WTC11 (cell line): ENCODE data around the gene CIDEC. TPM values are rescaled to one million over a fixed set of nuclear protein-coding genes. Genes with fewer than 3 reads are reported as not detected.

Experiments
- CBFB ChIP-seq: sonication (generic); formaldehyde crosslinking; IDR thresholded peaks from 2 replicates; pipeline ENCODE4 v1.8.1; 2022; ENCODE audit warnings: mild to moderate bottlenecking, low read depth, missing genetic modification reagents
- CREB1 ChIP-seq: sonication (generic); formaldehyde crosslinking; IDR thresholded peaks from 2 replicates; pipeline ENCODE4 v1.8.0; 2023; ENCODE audit warnings: mild to moderate bottlenecking, missing genetic modification reagents
- CREM ChIP-seq: sonication (generic); formaldehyde crosslinking; IDR thresholded peaks from 2 replicates; pipeline ENCODE4 v1.8.1; 2022; ENCODE audit warnings: mild to moderate bottlenecking, missing genetic modification reagents, moderate library complexity
- ELF4 ChIP-seq: sonication (generic); formaldehyde crosslinking; IDR thresholded peaks from 2 replicates; pipeline ENCODE4 v1.8.1; 2022; ENCODE audit warnings: low read depth, mild to moderate bottlenecking, moderate library complexity, missing genetic modification reagents
- EMX1 ChIP-seq: fragments of 250-450 bp; sonication (Bioruptor Pico); IDR thresholded peaks from 2 replicates; pipeline ENCODE4 v1.8.0; 2021; ENCODE audit warnings: mild to moderate bottlenecking
- ESRRA ChIP-seq: sonication (generic); formaldehyde crosslinking; IDR thresholded peaks from 2 replicates; pipeline ENCODE4 v1.8.1; 2022; ENCODE audit warnings: mild to moderate bottlenecking, missing genetic modification reagents, borderline replicate concordance
- FOXK1 ChIP-seq: sonication (generic); formaldehyde crosslinking; IDR thresholded peaks from 2 replicates; pipeline ENCODE4 v1.8.0; 2022; ENCODE audit warnings: mild to moderate bottlenecking, moderate library complexity, missing genetic modification reagents
- GRHL2 ChIP-seq: fragments of 250-450 bp; sonication (Bioruptor Pico); IDR thresholded peaks from 2 replicates; pipeline ENCODE4 v1.8.0; 2022; ENCODE audit warnings: mild to moderate bottlenecking, moderate library complexity; ENCODE audit not compliant: insufficient replicate concordance, severe bottlenecking
- HMGA2 ChIP-seq: fragments of 250-450 bp; sonication (Bioruptor Pico); IDR thresholded peaks from 2 replicates; pipeline ENCODE4 v1.4.0; 2021; ENCODE audit warnings: mild to moderate bottlenecking, moderate library complexity
- IRF2 ChIP-seq: sonication (generic); formaldehyde crosslinking; IDR thresholded peaks from 2 replicates; pipeline ENCODE4 v1.8.0; 2022; ENCODE audit warnings: low read depth, missing genetic modification reagents, borderline replicate concordance
- MYBL2 ChIP-seq: sonication (generic); formaldehyde crosslinking; IDR thresholded peaks from 2 replicates; pipeline ENCODE4 v1.8.1; 2023; ENCODE audit warnings: mild to moderate bottlenecking, moderate library complexity, missing genetic modification reagents
- NR2C2 ChIP-seq: sonication (generic); formaldehyde crosslinking; IDR thresholded peaks from 2 replicates; pipeline ENCODE4 v1.8.0; 2022; ENCODE audit warnings: mild to moderate bottlenecking, missing genetic modification reagents
- SP1 ChIP-seq: sonication (generic); formaldehyde crosslinking; conservative IDR thresholded peaks from 2 replicates; pipeline ENCODE4 v1.8.1; 2022; ENCODE audit warnings: missing genetic modification reagents
- TEAD4 ChIP-seq: sonication (generic); formaldehyde crosslinking; IDR thresholded peaks from 2 replicates; pipeline ENCODE4 v1.8.0; 2022; ENCODE audit warnings: mild to moderate bottlenecking, missing genetic modification reagents
- ZNF121 ChIP-seq: sonication (generic); formaldehyde crosslinking; IDR thresholded peaks from 2 replicates; pipeline ENCODE4 v1.8.0; 2023; ENCODE audit warnings: missing genetic modification reagents
- ZNF396 ChIP-seq: fragments of 250-450 bp; sonication (Bioruptor Pico); IDR thresholded peaks from 2 replicates; pipeline ENCODE4 v1.8.0; 2021; ENCODE audit warnings: mild to moderate bottlenecking, moderate library complexity, borderline replicate concordance
- total RNA-seq: library from RNA; stranded (reverse); gene quantifications from 3 replicates; pipeline ENCODE4 v1.2.3, GENCODE V29; 2021
- TF ChIP-seq, protein P1 (sequence below): sonication (generic); formaldehyde crosslinking; IDR thresholded peaks from 2 replicates; pipeline ENCODE4 v1.8.1; 2022; ENCODE audit warnings: mild to moderate bottlenecking, moderate library complexity, missing genetic modification reagents
- TF ChIP-seq, protein P2 (sequence below): sonication (generic); formaldehyde crosslinking; IDR thresholded peaks from 2 replicates; pipeline ENCODE4 v1.8.1; 2023; ENCODE audit warnings: mild to moderate bottlenecking, missing genetic modification reagents, moderate library complexity
- TF ChIP-seq, protein P3 (sequence below): sonication (generic); formaldehyde crosslinking; IDR thresholded peaks from 2 replicates; pipeline ENCODE4 v1.8.1; 2023; ENCODE audit warnings: mild to moderate bottlenecking, moderate library complexity, missing genetic modification reagents
- TF ChIP-seq, protein P4 (sequence below): sonication (generic); formaldehyde crosslinking; IDR thresholded peaks from 2 replicates; pipeline ENCODE4 v1.8.0; 2022; ENCODE audit warnings: missing genetic modification reagents
- TF ChIP-seq, protein P5 (sequence below): sonication (generic); formaldehyde crosslinking; IDR thresholded peaks from 2 replicates; pipeline ENCODE4 v1.8.1; 2022; ENCODE audit warnings: low read depth, missing genetic modification reagents, borderline replicate concordance
- TF ChIP-seq, protein P6 (sequence below): fragments of 250-450 bp; sonication (Bioruptor Pico); IDR thresholded peaks from 2 replicates; pipeline ENCODE4 v1.9.0; 2021; ENCODE audit warnings: mild to moderate bottlenecking, borderline replicate concordance
- TF ChIP-seq, protein P7 (sequence below): fragments of 200-600 bp; IDR thresholded peaks from 2 replicates; pipeline ENCODE4 v1.8.0; 2022; ENCODE audit warnings: antibody characterized with exemption

Gene CIDEC
- total RNA-seq, 1 experiment from 2014 or later: not detected

DNA sequence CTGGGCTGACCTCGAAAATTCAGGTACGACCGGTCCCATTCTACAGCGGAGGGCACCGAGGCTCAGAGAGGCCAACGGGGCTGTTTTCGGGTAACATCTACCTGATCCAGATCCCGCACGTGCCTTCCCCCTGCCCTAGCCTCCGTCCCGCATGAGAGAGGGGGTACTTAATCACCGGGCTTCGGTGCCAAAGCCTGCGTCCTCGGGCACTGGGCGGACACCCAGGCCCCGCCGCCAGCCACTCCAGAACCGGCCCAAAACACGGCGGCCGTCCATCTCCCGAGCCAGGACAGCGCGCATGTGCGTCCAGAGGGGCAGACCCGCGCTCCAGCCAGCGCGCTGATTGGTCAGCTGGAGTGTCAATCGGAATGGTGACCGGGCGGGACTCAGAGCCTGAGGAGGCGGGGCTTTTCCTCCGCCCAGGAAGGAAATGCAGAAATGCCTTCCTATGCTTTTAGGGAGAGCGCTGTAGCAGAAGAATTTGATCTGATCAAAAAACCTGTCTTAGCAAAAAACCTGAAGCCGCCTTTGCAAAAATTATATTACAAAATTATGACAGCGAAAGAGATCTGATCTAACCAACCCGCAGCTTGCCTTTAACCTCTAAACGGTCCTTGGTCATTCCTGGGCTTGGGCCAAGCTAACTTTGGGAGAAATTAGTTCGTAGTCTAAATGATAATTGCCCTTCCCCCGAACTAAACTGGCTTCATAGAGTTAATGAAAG is 36.2 kb downstream of the CIDEC start, which contains the start of gene RPUSD3 (continued):
- TF ChIP-seq MYBL2 (CRISPR knock-in tag) (0 out of 2 replicates have a peak, but pooled peaks have one; percentile 75), FOXK1 (CRISPR knock-in tag) (peak; percentile 85), CREM (CRISPR knock-in tag) (peak; percentile 72; the same call in 1 of the 2 replicates), CREB1 (CRISPR knock-in tag) (peak; percentile 60; the same call in 1 of the 2 replicates), TEAD4 (CRISPR knock-in tag) (no peak), GRHL2 (CRISPR knock-in tag) (no peak), ELF4 (CRISPR knock-in tag) (no peak), HMGA2 (CRISPR knock-in tag) (no peak), NR2C2 (CRISPR knock-in tag) (no peak), ZNF396 (CRISPR knock-in tag) (no peak), CBFB (no peak), SP1 (CRISPR knock-in tag) (peak; percentile 87), IRF2 (CRISPR knock-in tag) (no peak), ESRRA (CRISPR knock-in tag) (no peak), EMX1 (CRISPR knock-in tag) (no peak), ZNF121 (no peak)
- TF ChIP-seq, protein P1, sequence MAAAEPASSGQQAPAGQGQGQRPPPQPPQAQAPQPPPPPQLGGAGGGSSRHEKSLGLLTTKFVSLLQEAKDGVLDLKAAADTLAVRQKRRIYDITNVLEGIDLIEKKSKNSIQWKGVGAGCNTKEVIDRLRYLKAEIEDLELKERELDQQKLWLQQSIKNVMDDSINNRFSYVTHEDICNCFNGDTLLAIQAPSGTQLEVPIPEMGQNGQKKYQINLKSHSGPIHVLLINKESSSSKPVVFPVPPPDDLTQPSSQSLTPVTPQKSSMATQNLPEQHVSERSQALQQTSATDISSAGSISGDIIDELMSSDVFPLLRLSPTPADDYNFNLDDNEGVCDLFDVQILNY (CRISPR knock-in tag): peak; percentile 28; the same call in 1 of the 2 replicates
- TF ChIP-seq, protein P2, sequence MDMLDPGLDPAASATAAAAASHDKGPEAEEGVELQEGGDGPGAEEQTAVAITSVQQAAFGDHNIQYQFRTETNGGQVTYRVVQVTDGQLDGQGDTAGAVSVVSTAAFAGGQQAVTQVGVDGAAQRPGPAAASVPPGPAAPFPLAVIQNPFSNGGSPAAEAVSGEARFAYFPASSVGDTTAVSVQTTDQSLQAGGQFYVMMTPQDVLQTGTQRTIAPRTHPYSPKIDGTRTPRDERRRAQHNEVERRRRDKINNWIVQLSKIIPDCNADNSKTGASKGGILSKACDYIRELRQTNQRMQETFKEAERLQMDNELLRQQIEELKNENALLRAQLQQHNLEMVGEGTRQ (CRISPR knock-in tag): 0 out of 2 replicates have a peak, but pooled peaks have one; percentile 17
- TF ChIP-seq, protein P3, sequence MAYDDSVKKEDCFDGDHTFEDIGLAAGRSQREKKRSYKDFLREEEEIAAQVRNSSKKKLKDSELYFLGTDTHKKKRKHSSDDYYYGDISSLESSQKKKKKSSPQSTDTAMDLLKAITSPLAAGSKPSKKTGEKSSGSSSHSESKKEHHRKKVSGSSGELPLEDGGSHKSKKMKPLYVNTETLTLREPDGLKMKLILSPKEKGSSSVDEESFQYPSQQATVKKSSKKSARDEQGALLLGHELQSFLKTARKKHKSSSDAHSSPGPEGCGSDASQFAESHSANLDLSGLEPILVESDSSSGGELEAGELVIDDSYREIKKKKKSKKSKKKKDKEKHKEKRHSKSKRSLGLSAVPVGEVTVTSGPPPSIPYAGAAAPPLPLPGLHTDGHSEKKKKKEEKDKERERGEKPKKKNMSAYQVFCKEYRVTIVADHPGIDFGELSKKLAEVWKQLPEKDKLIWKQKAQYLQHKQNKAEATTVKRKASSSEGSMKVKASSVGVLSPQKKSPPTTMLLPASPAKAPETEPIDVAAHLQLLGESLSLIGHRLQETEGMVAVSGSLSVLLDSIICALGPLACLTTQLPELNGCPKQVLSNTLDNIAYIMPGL (CRISPR knock-in tag): peak; percentile 69; the same call in 1 of the 2 replicates
- TF ChIP-seq, protein P4, sequence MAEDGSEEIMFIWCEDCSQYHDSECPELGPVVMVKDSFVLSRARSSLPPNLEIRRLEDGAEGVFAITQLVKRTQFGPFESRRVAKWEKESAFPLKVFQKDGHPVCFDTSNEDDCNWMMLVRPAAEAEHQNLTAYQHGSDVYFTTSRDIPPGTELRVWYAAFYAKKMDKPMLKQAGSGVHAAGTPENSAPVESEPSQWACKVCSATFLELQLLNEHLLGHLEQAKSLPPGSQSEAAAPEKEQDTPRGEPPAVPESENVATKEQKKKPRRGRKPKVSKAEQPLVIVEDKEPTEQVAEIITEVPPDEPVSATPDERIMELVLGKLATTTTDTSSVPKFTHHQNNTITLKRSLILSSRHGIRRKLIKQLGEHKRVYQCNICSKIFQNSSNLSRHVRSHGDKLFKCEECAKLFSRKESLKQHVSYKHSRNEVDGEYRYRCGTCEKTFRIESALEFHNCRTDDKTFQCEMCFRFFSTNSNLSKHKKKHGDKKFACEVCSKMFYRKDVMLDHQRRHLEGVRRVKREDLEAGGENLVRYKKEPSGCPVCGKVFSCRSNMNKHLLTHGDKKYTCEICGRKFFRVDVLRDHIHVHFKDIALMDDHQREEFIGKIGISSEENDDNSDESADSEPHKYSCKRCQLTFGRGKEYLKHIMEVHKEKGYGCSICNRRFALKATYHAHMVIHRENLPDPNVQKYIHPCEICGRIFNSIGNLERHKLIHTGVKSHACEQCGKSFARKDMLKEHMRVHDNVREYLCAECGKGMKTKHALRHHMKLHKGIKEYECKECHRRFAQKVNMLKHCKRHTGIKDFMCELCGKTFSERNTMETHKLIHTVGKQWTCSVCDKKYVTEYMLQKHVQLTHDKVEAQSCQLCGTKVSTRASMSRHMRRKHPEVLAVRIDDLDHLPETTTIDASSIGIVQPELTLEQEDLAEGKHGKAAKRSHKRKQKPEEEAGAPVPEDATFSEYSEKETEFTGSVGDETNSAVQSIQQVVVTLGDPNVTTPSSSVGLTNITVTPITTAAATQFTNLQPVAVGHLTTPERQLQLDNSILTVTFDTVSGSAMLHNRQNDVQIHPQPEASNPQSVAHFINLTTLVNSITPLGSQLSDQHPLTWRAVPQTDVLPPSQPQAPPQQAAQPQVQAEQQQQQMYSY (CRISPR knock-in tag): no peak
- TF ChIP-seq, protein P5, sequence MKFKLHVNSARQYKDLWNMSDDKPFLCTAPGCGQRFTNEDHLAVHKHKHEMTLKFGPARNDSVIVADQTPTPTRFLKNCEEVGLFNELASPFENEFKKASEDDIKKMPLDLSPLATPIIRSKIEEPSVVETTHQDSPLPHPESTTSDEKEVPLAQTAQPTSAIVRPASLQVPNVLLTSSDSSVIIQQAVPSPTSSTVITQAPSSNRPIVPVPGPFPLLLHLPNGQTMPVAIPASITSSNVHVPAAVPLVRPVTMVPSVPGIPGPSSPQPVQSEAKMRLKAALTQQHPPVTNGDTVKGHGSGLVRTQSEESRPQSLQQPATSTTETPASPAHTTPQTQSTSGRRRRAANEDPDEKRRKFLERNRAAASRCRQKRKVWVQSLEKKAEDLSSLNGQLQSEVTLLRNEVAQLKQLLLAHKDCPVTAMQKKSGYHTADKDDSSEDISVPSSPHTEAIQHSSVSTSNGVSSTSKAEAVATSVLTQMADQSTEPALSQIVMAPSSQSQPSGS (CRISPR knock-in tag): no peak
- TF ChIP-seq, protein P6, sequence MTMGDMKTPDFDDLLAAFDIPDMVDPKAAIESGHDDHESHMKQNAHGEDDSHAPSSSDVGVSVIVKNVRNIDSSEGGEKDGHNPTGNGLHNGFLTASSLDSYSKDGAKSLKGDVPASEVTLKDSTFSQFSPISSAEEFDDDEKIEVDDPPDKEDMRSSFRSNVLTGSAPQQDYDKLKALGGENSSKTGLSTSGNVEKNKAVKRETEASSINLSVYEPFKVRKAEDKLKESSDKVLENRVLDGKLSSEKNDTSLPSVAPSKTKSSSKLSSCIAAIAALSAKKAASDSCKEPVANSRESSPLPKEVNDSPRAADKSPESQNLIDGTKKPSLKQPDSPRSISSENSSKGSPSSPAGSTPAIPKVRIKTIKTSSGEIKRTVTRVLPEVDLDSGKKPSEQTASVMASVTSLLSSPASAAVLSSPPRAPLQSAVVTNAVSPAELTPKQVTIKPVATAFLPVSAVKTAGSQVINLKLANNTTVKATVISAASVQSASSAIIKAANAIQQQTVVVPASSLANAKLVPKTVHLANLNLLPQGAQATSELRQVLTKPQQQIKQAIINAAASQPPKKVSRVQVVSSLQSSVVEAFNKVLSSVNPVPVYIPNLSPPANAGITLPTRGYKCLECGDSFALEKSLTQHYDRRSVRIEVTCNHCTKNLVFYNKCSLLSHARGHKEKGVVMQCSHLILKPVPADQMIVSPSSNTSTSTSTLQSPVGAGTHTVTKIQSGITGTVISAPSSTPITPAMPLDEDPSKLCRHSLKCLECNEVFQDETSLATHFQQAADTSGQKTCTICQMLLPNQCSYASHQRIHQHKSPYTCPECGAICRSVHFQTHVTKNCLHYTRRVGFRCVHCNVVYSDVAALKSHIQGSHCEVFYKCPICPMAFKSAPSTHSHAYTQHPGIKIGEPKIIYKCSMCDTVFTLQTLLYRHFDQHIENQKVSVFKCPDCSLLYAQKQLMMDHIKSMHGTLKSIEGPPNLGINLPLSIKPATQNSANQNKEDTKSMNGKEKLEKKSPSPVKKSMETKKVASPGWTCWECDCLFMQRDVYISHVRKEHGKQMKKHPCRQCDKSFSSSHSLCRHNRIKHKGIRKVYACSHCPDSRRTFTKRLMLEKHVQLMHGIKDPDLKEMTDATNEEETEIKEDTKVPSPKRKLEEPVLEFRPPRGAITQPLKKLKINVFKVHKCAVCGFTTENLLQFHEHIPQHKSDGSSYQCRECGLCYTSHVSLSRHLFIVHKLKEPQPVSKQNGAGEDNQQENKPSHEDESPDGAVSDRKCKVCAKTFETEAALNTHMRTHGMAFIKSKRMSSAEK (CRISPR knock-in tag): no peak
- TF ChIP-seq, protein P7, sequence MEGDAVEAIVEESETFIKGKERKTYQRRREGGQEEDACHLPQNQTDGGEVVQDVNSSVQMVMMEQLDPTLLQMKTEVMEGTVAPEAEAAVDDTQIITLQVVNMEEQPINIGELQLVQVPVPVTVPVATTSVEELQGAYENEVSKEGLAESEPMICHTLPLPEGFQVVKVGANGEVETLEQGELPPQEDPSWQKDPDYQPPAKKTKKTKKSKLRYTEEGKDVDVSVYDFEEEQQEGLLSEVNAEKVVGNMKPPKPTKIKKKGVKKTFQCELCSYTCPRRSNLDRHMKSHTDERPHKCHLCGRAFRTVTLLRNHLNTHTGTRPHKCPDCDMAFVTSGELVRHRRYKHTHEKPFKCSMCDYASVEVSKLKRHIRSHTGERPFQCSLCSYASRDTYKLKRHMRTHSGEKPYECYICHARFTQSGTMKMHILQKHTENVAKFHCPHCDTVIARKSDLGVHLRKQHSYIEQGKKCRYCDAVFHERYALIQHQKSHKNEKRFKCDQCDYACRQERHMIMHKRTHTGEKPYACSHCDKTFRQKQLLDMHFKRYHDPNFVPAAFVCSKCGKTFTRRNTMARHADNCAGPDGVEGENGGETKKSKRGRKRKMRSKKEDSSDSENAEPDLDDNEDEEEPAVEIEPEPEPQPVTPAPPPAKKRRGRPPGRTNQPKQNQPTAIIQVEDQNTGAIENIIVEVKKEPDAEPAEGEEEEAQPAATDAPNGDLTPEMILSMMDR: no peak
